Activated CD8-positive, alpha-beta memory T cell treated with anti-CD3 and anti-CD28 coated beads, Interleukin-2, amount 50 U/mL, for 4 hours (primary cell): ENCODE data around the gene WDFY4.

ENCODE experiments used
- DNase-seq: peaks from one replicate; pipeline ENCODE4 v3.0.0-alpha.2; 2020

Gene WDFY4

GRCh38 chr10:48655411-48656240 lies 29.0 kb upstream of the WDFY4 start:
- no peak for DNase-seq

GRCh38 chr10:48656241-48656913 lies 28.3 kb upstream of the WDFY4 start:
- peak; percentile 81 for DNase-seq

GRCh38 chr10:48656914-48657305 lies 27.8 kb upstream of the WDFY4 start:
- no peak for DNase-seq

GRCh38 chr10:48657416-48657815 lies 27.3 kb upstream of the WDFY4 start:
- DNase-seq = no peak

- peak; percentile 51 for DNase-seq
Measured at GRCh38 chr10:48658243-48658974, 26.3 kb upstream of the WDFY4 start.

- DNase-seq = no peak
Measured at GRCh38 chr10:48658975-48659269, 25.8 kb upstream of the WDFY4 start.

- DNase-seq = no peak
Measured at GRCh38 chr10:48659790-48660189, 24.9 kb upstream of the WDFY4 start.

- no peak for DNase-seq
Measured at GRCh38 chr10:48661441-48661840, 23.2 kb upstream of the WDFY4 start.

- no peak for DNase-seq
Measured at GRCh38 chr10:48667960-48668590, 16.6 kb upstream of the WDFY4 start.

GRCh38 chr10:48670978-48671913 lies 13.4 kb upstream of the WDFY4 start:
- DNase-seq = no peak

- DNase-seq = no peak
Measured at GRCh38 chr10:48671914-48672595, 12.6 kb upstream of the WDFY4 start.

- DNase-seq = no peak
Measured at GRCh38 chr10:48672596-48673265, 11.9 kb upstream of the WDFY4 start.

- DNase-seq = no peak
Measured at GRCh38 chr10:48677625-48678024, 7.0 kb upstream of the WDFY4 start.

GRCh38 chr10:48678041-48678440 lies 6.6 kb upstream of the WDFY4 start:
- DNase-seq = no peak

- DNase-seq = no peak
Measured at GRCh38 chr10:48681740-48682139, 2.9 kb upstream of the WDFY4 start.

GRCh38 chr10:48682265-48682664 lies 2.4 kb upstream of the WDFY4 start:
- DNase-seq = no peak

- no peak for DNase-seq
Measured at GRCh38 chr10:48683424-48683823, 1.2 kb upstream of the WDFY4 start.

- no peak for DNase-seq
Measured at GRCh38 chr10:48683868-48684267, 805 bp upstream of the WDFY4 start.

- no peak for DNase-seq
Measured at GRCh38 chr10:48684463-48684791, 246 bp upstream of the WDFY4 start.

- no peak for DNase-seq
Measured at GRCh38 chr10:48685731-48686130, 1.1 kb downstream of the WDFY4 start.
